GM21423 (cell line): ENCODE results near the gene DOK7.
"Not testable (repeated sequence)": the region's sequence is repeated elsewhere in the genome, so short reads cannot be mapped to it uniquely, and the experiment has no call there.

Experiments
- ATAC-seq: cut with Tn5 transposase; IDR thresholded peaks from one replicate; pipeline ENCODE4 v1.9.1; 2021; ENCODE audit warnings: mild to moderate bottlenecking, moderate library complexity; ENCODE audit not compliant: unreplicated experiment

The DOK7 gene

DNA sequence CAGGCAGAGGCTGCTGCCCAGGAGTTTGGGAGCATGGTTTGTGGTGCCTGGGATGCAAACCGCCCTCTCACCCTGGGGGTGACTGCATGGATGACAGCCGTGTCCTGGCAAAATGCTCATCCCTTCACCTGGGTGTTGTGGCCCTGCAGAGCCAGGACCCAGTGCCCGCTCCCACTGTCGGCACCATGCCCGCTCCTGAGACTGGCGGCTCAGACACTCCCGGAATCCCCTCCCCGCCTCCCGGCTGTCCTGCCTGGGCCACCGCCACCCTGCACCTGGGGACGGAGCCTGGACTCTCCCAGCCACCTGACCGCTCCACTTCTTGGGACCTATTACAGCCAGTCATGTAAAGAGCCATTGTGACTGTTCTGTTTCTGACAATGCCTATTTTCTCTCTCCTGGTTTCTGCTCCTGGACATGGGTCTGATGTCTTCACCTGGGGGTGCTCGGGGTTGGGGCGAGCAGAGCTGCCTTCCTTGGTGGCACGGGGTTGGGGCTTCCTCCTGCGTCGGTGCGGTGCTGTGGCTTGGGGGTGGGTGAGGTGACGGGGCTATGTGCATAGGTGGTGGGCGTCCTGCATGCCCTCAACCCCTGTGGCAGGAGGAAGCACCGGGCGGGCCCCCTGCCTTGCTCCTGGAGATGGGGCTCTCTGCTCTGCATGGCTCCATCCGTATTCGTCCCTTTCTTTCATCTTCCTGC, 38.2 kb downstream of the DOK7 start:
- ATAC-seq: no peak

DNA sequence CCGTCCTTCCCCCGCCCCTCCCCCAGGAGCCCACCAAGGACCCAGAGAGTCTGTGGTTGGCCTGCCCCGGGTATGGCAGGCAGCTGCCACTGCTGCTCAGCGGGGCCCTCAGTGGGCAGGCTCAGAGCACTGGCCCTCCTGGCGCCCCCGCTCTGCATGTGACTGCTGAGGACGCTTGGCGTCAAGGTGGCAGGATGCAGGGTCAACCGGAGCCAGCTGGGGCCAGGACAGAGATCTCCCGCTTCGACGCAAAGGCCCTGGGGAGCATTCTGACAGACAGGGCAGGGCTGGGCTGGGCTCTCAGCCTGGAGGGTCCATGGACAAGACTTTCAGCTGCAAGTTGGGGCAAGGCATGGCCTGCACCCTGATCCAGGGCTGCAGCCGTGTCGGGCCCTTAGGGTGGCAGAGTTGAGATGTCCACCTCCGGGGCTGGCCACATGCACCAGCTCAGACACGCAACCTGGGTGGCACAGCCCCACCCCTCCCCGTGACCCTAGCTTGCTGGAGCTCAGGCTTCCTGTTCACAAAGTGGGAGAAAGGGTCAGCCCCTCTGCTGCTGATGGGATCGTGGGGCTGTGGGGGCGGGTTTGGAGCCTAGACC, 38.8 kb downstream of the DOK7 start:
- ATAC-seq: no peak

DNA sequence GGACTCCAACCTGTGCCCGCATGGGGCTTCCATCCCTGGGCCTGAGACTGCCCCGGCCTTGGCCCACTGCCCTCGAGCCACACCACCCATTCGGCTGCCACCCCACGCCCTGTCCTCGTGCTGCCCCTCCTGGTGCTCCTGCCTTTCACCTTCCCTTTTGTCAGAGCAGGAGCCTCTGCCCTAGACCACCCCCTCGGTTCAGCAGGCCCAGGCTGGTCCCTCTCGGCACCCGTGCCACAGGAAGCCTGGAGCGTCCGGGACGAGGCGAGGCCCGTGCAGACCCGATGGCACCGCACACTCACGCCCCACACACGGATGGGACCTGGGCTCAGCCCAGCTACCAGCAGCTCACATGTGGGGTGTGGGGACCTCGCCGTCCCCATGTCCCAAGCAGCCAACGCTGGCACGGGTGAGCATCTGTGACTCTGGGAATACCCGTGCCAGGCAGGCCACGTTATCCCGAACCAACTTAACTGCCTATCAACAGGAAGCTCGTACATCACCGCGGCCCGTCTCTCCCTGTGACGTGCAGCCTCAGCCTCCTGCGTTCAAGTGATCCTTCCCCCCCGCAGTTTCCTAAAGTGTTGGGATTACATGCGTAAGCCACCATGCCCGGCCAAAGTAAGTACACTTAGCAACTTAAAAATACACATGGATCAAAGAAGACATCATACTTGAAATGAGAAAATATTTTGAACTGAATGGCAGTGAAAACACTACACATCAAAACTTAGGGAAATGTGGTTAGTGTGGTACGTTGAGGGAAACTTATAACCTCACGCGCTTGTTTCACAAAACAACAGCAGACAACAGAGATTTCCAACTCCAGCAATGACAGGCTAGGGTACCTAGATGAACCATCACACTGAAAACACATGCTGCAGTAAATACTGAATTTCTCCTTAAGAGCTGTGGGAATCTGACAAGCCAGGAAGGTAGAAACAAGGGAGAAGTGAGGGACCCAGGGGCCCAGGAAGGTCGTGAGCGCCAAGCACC, 40.1 kb downstream of the DOK7 start:
- ATAC-seq: no peak

DNA sequence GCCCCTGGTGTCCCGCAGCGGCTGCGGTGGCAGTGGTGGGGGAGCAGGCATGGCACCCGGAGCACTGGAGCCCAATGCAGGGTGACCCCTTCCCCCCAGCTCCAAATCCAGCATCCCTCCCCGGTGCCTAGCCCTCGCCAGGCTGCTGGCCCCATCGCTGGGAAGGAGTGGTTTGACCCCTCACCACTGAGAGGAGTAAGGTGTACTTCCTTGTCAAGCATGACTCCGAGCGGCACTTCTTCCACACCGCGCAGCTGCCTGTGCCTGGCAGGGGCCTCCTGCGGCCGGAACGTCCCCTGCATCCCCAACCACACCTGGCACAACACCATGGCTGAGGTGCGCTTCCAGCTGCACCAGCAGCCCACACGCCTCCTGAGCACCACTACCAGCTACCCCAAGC, 42.1 kb downstream of the DOK7 start:
- no peak for ATAC-seq

DNA sequence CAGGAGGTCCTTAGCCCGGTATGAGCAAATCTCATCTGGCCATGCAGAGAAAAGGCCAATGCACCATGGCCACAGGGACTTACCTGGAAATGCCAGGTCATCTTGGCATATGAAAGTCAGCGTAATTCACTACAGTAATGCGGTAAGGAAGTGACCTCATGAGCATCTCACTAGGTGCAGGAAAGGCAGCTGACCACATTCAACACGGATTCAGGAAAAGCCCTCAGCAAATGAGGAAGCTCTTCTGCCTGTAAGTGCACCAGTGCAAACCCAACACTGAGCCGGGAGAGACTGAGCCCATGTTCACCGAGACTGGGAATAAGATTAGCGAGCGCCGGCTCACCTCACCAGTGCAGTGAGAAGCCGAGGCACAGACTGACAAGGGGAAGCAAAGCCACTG, 45.4 kb downstream of the DOK7 start:
- ATAC-seq: no peak

DNA sequence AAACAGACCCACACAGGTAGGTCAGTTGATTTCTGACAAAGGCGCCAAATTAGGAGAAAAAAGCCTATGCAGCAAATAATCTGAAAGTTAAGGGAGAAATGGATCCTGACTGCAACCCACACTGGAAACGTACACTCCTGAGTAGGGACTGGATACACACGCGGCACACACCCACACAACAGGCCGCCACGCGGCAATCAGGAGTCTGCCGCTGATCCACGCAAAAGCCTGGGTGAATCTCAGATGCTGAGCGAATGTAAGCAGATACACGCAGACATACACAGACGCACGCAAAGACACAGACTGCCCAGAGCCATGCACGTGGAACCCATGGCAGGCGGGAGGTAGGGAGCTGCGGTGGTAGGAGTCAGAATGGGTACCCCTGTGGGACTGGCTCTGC, 47.4 kb downstream of the DOK7 start:
- no peak for ATAC-seq

DNA sequence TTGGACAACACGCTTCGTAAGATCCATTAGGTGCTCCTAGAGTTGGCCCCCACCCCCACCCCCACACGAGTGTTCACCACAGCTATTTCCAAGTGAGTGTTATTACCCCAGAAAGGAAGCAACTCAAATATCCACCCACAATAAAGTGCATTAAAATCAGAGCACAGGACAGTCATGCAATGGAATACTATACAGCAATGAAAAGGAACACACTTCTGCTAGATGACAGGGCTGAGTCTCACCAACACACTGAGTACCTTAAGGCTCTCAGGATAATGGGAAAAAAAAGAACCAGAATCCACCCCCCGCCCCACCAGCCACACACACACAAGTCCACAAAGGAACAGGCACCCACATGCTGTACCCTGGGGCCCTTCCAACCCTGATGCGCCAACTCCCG, 48.1 kb downstream of the DOK7 start:
- no peak for ATAC-seq

DNA sequence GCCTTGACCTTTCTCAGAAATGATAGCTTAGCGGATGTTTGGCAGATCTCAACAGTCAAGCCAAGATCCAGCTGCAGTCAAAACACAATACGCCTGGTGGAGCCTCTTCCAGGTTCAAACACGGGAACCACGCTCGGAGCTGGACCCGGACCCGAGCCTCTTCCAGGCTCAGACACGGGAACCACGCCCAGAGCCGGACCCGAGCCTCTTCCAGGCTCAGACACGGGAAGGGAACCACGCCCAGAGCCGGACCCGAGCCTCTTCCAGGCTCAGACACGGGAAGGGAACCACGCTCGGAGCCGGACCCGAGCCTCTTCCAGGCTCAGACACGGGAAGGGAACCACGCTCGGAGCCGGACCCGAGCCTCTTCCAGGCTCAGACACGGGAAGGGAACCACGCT, 48.5 kb downstream of the DOK7 start:
- ATAC-seq: not testable (repeated sequence)

DNA sequence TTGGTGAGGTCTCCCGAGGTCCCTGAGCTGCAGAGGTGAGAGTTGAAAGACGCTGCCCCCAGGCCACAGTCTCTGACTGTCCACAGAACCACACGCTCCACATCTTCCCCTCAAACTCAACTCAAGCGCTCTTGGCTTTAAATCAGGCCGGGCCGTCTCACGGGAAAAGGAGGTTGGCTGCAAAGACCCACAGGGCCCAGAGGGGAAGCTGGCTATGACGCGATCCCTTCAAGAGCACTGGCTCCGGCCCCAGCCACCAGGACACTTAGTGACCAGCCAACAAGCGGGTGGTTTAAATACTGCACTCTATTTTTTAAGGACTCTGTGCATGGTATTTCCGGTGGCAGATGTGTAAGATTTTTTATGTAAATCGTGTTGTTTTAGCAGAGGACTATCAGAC, 49.2 kb downstream of the DOK7 start:
- no peak for ATAC-seq

DNA sequence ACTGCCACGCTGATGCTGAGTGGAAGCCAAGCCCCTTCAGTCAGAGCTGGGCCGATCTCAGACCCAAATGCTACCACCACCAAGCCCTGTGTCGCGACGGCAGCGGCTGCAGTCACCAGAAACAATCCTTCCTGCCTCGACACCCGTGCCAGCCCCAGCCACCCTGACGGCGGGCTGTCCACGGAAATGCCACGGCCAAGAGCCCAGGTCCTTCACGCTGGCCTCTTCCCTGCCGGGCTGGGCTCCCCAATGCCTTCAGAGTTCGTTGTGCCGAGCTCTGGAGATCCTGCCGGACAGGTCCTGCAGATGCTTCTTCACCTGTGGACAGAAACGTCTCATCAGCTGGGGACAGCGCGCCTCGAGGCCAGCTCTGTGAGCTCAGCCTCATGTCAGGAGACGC, 49.6 kb downstream of the DOK7 start:
- no peak for ATAC-seq

DNA sequence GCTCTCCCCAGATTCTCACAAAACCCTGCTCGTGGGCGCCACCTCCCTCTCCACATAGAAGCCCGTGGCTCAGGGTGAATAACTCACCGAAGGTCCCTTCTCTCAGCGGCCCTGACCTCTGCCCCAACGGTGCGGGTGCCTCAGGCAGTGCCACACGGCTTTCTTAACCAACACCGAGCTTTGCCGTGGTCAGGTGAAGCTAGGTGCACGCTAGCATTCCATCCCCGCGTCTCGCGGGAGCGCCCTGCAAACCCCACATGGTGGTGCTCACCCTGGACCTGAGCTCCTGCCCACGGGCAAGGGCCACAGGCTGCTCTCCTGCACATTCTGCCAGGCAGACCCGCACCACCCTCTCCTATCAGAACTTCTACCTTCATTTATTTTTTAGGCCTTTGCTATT, 50.7 kb downstream of the DOK7 start:
- ATAC-seq: no peak

DNA sequence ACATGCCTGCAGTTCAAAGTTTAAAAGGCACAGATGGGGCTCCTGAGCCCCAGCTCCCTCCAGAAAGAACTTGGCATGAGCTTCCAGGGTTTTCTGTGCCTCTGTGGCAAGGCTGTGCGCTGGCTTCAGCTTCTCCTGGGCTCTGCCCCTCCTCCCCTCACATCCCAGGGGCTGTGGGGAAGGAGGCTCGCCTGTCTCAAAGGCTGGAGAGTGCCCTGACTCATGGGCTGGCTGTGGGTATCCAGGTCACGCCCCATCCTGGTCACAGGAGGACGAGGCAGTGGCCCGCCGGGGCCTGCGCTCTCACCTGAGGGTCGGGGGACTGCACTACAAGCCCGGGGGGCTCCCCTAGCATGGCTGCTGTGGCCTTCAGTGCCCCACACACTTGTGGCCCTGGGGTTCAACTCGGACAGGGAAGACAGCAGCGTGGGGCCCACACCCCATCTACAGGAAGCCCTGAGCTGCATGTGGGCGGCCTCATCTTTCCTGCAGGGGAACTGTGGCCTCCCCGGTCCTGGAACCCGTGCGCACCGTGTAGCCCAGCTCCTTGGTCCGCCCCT, 51.2 kb downstream of the DOK7 start:
- ATAC-seq: no peak

DNA sequence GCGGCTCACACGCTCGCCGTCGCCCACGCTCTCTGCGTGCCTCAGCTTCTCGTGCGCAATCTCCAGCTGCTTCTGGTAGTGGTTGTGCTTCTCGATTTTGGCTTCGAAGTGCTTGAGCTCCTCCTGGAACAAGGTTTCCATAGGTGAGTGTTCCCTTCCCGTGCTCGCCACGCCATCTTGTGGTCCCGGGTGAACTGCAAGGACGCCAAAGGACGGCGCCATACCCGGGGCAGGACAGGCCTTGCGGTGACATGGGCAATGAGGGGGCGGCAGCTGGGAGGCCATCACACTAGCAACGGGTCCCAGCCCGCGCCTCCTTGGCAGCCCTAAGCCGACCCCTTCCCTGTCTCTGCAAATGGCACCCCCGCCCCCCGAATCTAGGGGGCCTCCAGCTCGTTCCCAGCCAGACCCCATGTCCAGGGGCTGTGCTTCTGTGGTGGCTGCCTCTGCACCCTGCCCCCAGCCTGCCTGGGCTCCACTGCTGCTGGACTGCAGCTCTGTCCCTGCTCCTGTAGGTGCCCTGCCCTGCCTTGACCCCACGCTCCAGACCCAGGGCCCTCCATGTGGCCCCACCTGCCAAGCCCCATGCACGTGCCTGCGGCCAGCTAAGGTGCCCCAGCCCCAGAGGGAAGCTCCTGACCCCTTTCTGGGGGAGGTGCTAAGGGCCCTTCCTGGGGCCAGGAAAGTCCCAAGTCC, 51.8 kb downstream of the DOK7 start:
- no peak for ATAC-seq

DNA sequence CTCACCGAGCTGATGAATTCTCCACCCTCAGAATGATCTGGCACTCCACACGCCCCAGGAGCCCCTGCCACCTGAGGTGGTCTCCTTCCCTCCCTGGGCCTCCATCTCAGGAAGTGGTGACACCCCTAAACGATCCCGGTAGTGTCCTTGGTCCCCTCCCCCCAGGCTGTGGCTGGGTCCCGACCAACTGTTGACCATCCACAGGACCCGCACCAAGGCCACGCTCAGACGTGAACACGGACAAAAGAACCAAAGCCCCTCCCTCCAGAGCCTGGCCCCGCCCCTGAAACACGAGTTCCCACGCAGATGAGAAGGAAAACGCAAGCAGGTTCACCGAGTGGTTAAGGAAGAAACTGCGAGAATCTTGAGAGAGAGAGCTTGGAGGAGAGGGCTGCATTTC, 52.5 kb downstream of the DOK7 start:
- ATAC-seq: no peak

DNA sequence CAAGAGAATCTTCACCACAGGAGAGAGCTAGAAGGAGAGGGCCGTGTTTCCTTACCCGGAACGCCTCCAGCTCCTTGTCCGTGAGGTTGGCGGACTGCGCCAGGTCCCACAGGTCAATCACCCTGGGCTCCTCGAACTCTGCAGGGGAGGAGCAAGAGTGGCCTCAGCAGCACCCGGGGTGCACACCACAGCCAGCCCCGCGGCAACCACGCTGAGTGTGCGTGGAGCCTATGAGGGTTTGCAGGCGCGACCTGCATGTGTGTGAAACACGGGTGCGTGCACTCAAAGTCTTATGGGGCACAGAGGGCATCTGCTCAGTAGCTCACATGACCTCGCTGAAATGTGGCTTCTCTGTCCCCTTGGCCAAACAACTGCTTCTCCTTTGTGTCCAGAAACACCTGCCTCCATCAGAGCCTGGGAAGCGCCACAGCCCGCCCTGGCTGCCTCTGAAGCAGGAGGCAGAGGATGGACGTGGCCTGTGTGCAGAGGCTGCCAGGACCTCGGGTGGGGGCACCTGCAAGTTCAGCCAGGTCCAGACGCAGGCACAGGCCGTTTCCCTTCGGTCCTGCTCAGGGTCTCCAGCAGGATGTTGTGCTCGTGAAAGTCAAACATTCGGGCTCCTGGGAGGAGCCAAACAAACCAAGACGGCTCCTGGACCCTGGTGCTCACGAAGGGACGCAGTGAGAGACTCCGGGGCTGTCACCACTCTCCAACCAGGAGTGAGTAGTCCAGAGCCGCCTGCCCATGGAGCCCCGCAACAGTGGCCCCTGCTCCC, 53.1 kb downstream of the DOK7 start:
- ATAC-seq: no peak

DNA sequence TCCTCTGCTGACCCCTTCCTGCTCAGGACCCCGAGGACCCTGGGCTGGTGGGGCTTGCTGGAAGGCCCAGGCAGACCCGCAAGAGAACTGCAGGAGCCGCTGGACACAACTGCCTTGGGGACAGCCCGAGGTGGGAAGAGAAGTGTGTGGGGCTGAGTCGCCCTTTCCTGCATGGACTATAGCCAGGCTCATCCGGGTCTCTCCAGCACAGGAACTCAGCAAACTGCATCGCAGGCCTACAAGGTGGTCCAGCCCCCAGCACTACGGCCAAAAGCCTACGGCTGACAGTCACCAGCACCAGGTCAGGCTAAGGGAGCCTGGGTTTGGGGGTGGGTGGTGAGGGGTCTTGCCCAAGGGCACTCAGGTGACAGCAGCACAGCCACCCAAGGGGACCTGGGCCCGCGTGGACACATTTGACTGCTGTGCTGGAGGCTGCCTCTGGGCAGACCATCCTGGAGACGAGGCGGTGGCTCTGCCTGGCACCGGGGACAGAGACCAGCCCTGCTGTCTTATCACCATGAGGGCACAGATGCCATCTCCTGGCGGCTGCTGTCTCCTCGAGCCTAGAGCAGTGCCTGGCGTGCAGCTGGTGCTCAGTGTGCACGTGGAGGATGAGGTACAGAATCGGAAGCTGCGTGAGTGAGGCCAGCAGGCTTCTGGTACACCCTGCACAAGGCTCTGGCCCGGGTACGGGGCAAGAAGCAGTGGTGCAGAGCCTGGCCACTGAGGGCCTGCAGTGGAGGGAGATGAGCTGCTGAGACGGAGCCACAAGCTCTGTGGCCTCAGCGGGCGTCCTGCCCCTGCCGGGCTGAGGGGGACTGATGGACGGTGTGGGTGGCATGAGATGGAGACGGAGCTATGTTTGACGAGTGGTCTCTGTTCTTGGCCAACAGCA, 54.0 kb downstream of the DOK7 start:
- ATAC-seq: no peak

DNA sequence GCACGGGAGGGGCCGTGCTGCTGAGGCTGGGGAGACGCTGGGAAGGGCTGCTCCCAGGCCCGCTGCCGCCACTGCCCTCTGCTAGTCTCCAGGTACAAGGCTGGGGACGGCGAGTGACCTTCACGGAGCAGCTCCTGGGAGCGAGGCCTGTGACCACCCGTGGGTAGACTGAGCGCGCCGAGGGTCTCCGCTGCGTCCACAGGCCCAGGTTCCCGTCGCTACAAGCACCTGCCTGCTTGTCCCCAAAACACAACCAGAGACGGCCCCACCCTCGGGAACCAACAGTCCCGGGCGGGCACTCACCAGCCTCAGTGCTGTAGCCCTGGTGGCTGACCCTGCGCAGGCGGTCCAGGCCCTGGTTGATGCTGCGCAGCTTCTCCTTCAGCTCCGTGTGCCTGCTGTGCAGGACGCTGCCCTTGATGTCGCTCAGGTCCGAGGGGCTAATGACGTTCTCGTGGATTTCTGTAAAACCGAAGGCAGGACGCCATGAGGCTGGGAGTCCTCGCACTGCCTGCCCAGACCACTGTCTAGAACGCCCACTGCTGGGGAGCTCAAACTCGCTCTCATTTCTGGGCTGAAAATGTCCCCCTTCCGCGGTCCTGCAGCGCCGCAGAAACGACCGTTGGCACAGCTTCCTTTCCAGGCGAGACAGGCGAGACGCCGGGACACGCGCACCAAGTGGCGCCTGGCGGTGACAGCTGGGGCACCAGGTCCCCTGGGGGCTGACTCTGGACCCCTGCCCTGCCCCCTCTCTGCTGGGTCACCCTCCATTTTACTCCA, 54.8 kb downstream of the DOK7 start:
- no peak for ATAC-seq

DNA sequence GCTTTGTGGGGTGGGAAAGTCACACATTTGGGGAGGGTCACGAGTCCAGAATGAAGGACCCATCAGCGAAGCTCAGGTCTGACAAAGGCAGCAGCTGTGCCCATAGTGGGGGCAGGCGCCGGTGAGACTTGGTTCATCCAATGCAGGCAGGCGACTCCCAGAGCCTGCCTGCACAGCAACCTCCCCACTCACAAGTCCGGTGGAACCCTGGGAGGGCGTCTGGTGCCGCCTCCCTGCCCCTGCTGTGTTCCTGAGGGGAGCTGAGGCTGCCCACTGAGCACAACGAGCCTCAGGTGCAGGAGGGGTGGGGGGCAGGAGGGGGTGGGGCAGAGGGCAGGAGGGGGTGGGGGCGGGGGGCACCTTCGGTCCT, 55.4 kb downstream of the DOK7 start:
- ATAC-seq: no peak
